PC-3 (cell line): Measurements from ENCODE around the gene ADGRG3. TPM values are rescaled to one million over a fixed set of nuclear protein-coding genes. Genes with fewer than 3 reads are reported as not detected.

Source experiments
- ATAC-seq: fragments of 200-7000 bp; cut with Tn5 transposase; 2 replicates; pipeline ENCODE4 v1.9.1; 2020; ENCODE audit warnings: mild to moderate bottlenecking, moderate library complexity
- BruUV-seq: library from RNA; stranded (reverse); fragments of 400-500 nt; replicated peaks from 2 replicates; lab custom pipeline; 2021; lab: Mats Ljungman, UMichigan
- CTCF ChIA-PET: fragments of 300-600 bp; sonication (Branson Sonifier 250); formaldehyde crosslinking; loops from one replicate; lab custom pipeline; 2022; ENCODE audit warnings: antibody characterized with exemption; lab: Charles Lee
- POLR2A ChIA-PET: fragments of 300-600 bp; sonication (Branson Sonifier 250); formaldehyde crosslinking; loops from one replicate; lab custom pipeline; 2022; ENCODE audit warnings: antibody characterized with exemption; ENCODE audit not compliant: unreplicated experiment; lab: Charles Lee
- DNase-seq: peaks from one replicate; pipeline ENCODE4 v3.0.0-alpha.2; 2015
- H2AFZ ChIP-seq: fragments of 300-600 bp; sonication (generic); 2 replicates; pipeline ENCODE4 v1.6.0; 2016; ENCODE audit warnings: antibody characterized with exemption, low read length
- H3F3A ChIP-seq: fragments of 300-600 bp; sonication (generic); one replicate; pipeline ENCODE4 v1.6.0; 2017; ENCODE audit warnings: antibody characterized with exemption, low read length, control low read depth, mild to moderate bottlenecking; ENCODE audit not compliant: unreplicated experiment
- H3K27ac ChIP-seq: fragments of 300-600 bp; sonication (generic); 2 replicates; pipeline ENCODE4 v1.5.1; 2016; ENCODE audit warnings: mild to moderate bottlenecking, low read length
- H3K27me3 ChIP-seq: fragments of 300-600 bp; sonication (generic); 2 replicates; pipeline ENCODE4 v1.6.1; 2016; ENCODE audit warnings: low read length, mixed read lengths
- H3K36me3 ChIP-seq: fragments of 300-600 bp; sonication (generic); 2 replicates; pipeline ENCODE4 v1.6.1; 2016; ENCODE audit warnings: low read depth, mixed run types, low read length, mixed read lengths
- H3K4me1 ChIP-seq: fragments of 300-600 bp; sonication (generic); 2 replicates; pipeline ENCODE4 v1.5.1; 2016; ENCODE audit warnings: low read length; ENCODE audit not compliant: insufficient read depth
- H3K4me2 ChIP-seq: fragments of 300-600 bp; sonication (generic); 2 replicates; pipeline ENCODE4 v1.6.0; 2016; ENCODE audit warnings: low read length
- H3K4me3 ChIP-seq: fragments of 300-600 bp; sonication (generic); 2 replicates; pipeline ENCODE4 v1.5.1; 2016; ENCODE audit warnings: mild to moderate bottlenecking, low read length, mixed read lengths
- H3K79me2 ChIP-seq: fragments of 300-600 bp; sonication (generic); 2 replicates; pipeline ENCODE4 v1.6.1; 2017; ENCODE audit warnings: low read length, mixed read lengths
- H3K9ac ChIP-seq: fragments of 300-600 bp; sonication (generic); 2 replicates; pipeline ENCODE4 v1.6.0; 2016; ENCODE audit warnings: mild to moderate bottlenecking, low read length
- H3K9me2 ChIP-seq: fragments of 300-600 bp; sonication (generic); replicated peaks from 2 replicates; pipeline ENCODE4 v1.6.1; 2016; ENCODE audit warnings: mixed run types, low read length, mixed read lengths
- H3K9me3 ChIP-seq: fragments of 300-600 bp; sonication (generic); 2 replicates; pipeline ENCODE4 v1.6.1; 2016; ENCODE audit warnings: low read length, mixed read lengths
- H4K20me1 ChIP-seq: fragments of 300-600 bp; sonication (generic); 2 replicates; pipeline ENCODE4 v1.6.1; 2016; ENCODE audit warnings: low read length, mixed read lengths
- EZH2 ChIP-seq: fragments of 300-600 bp; sonication (generic); IDR thresholded peaks from one replicate; pipeline ENCODE4 v1.6.1; 2017; ENCODE audit warnings: antibody characterized with exemption, mild to moderate bottlenecking, low read length; ENCODE audit not compliant: unreplicated experiment
- EZH2phosphoT487 ChIP-seq: fragments of 300-600 bp; sonication (generic); IDR thresholded peaks from 2 replicates; pipeline ENCODE4 v1.6.1; 2018; ENCODE audit warnings: mild to moderate bottlenecking, antibody characterized with exemption, low read length, borderline replicate concordance
- intact Hi-C: fragments of 100-400 bp; cut with micrococcal nuclease; formaldehyde crosslinking; loops from 2 replicates; pipeline ENCODE4 v1.9.0; 2023
- total RNA-seq: library from RNA; depleted of rRNA; stranded (reverse); fragments of >200 nt; gene quantifications from 2 replicates; pipeline ENCODE4 v1.2.3, GENCODE V29; 2014
- TF ChIP-seq, protein P1 (sequence below): fragments of 300-600 bp; sonication (generic); conservative IDR thresholded peaks from 2 replicates; pipeline ENCODE4 v1.5.1; 2017; ENCODE audit warnings: antibody characterized with exemption, low read depth, mild to moderate bottlenecking, low read length

ADGRG3 gene
- total RNA-seq, 1 experiment from 2014 or later, result not detected

DNA sequence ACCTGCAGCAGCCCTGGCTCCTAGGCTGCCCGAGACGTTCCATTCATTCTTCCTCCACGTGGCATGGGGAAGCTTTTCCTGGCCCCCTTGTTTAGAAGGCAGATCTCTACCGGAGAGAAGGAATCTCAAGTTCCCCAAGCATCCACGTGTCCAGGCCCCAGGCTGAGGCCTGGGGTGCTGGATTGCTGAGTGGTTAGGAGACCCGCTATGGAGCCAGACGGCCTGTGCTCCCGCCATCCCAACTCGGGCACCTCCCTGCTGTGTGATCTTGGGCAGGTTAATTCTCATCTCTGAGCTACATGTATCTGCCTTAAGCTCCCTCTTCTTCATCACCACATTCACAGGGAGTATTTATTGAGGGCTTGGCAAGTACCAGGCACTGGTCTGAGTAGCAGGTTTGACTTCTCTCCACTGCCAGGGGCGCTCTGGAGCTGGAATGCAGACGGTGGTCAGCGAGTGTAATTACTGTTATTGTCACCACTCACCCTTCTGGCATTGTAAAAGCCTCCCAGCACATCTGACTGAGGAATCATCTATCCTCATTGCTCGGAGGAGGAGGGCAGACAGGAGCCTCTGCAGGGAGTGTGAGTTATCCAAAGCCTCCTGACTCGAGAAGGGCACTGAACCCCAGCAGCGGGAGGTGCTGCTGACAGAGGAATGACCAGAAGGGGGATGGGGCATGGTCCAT lies 40.8 kb upstream of the ADGRG3 start:
- H3K9me3 ChIP-seq, result no peaks in the 10 kb centered on the region
- no peaks in the 10 kb centered on the region for H4K20me1 ChIP-seq
- H3K9me2 ChIP-seq, result no peaks in the 10 kb centered on the region
- intact Hi-C loops, result loop anchor here (1.0 kb wide), 1 partner anchor 22 kb away; no protein-coding TSS in a partner anchor
- no peak for TF ChIP-seq EZH2phosphoT487
- TF ChIP-seq EZH2, result no peak
- TF ChIP-seq, protein P1, sequence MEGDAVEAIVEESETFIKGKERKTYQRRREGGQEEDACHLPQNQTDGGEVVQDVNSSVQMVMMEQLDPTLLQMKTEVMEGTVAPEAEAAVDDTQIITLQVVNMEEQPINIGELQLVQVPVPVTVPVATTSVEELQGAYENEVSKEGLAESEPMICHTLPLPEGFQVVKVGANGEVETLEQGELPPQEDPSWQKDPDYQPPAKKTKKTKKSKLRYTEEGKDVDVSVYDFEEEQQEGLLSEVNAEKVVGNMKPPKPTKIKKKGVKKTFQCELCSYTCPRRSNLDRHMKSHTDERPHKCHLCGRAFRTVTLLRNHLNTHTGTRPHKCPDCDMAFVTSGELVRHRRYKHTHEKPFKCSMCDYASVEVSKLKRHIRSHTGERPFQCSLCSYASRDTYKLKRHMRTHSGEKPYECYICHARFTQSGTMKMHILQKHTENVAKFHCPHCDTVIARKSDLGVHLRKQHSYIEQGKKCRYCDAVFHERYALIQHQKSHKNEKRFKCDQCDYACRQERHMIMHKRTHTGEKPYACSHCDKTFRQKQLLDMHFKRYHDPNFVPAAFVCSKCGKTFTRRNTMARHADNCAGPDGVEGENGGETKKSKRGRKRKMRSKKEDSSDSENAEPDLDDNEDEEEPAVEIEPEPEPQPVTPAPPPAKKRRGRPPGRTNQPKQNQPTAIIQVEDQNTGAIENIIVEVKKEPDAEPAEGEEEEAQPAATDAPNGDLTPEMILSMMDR, result peak; percentile 61
- CTCF ChIA-PET, result interaction anchor here (1.3 kb wide), 1 partner anchor 37 kb away, joined by 7 read pairs; no protein-coding TSS in a partner anchor
- H3K4me2 ChIP-seq, result peak overlapping the region; percentile 88
- H3K4me1 ChIP-seq, result peaks cover 63% of the 10 kb centered on the region
- no peaks in the 10 kb centered on the region for H3K36me3 ChIP-seq
- DNase-seq, result peak; percentile 91
- no peaks in the 10 kb centered on the region for H3F3A ChIP-seq
- peak overlapping the region; percentile 94 for H3K27ac ChIP-seq
- POLR2A ChIA-PET, result no interaction called here
- H3K79me2 ChIP-seq, result peaks cover 65% of the 10 kb centered on the region
- peak overlapping the region; percentile 71; the same call in 1 of the 2 replicates for H3K4me3 ChIP-seq
- no peaks in the 10 kb centered on the region for H3K27me3 ChIP-seq
- BruUV-seq, result no TSS peak
- peak; percentile 54 for ATAC-seq
- no peak overlapping the region for H2AFZ ChIP-seq
- H3K9ac ChIP-seq, result peak overlapping the region; percentile 76

DNA sequence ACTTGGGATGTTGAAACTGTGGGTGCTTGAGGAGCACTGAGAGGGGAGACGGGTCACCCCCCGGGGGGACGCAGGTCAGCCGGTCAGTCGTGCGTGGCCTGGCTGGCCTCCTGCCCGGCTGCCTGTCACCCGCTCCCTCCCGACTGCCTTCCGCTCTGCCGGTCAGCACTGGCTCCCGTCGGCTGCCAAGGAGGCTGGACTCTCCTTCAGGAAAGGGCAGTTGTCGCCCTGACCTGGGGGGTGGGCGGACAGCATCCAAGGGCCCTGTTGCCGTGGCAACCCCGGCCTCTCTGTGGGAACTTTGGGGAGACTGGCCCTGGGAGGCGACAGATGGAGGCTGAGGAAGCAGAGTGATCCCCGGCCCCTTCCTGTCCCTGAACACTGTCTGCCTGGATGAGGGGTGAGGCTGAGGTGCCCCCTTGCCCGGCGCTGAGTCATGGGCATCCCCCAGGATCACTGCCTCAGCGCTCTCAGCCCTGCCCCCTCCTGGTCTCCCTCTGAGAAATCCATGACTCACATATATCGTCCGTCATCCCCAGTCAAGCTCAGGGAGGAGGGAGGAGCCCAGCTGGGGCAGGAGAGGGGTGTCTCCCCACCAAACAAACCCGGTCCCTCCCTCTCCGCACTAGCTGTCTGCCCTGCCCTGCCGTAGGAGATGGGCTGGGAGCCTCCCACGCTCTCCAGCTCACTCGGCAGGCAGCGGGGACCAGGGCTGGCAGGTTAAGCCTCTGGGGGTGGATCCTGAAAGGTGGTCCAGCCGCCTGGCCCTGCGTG lies 39.9 kb upstream of the ADGRG3 start, which contains the start of gene ADGRG1:
ADGRG1 (plus strand) TSS at position 623 of the 774 bp plus-strand sequence. CDS start 21,658 bp downstream, outside the sequence.
- Histone ChIP-seq H3K4me2 (peak within 1 kb of the TSS; percentile 88), H3K79me2 (peaks cover 69% of the 10 kb centered on the region), H2AFZ (no peak within 1 kb of the TSS), H3K27me3 (no peaks in the 10 kb centered on the region), H3K9ac (peak within 1 kb of the TSS; percentile 90), H3K9me3 (no peaks in the 10 kb centered on the region), H3K9me2 (no peaks in the 10 kb centered on the region), H3K36me3 (no peaks in the 10 kb centered on the region), H3K4me1 (peaks cover 63% of the 10 kb centered on the region), H4K20me1 (no peaks in the 10 kb centered on the region), H3K27ac (peak within 1 kb of the TSS; percentile 94), H3F3A (no peaks in the 10 kb centered on the region), H3K4me3 (peak within 1 kb of the TSS; percentile 71)
- ATAC-seq (peak; percentile 76), DNase-seq (peak; percentile 92)
- TF ChIP-seq, protein P1, result peak; percentile 10; the same call in 1 of the 2 replicates
- TF ChIP-seq EZH2phosphoT487, result no peak
- ChIA-PET CTCF (interaction anchor here (0.5 to 1.3 kb wide), 4 partner anchors 15 to 37 kb away, joined by 3 to 7 read pairs (median 3); no protein-coding TSS in a partner anchor), POLR2A (interaction anchor here (0.6 to 0.8 kb wide), 2 partner anchors 10 to 400 kb away, joined by 5 to 13 read pairs; no protein-coding TSS in a partner anchor)
- intact Hi-C loops, result loop anchor here (2.0 kb wide), 1 partner anchor 37 kb away; no protein-coding TSS in a partner anchor
- BruUV-seq, result no TSS peak
